Liver (tissue), 3 donors: ENCODE measurements around the gene TSPYL4.

ENCODE experiments used
- CTCF ChIP-seq: fragments of 150-350 bp; IDR thresholded peaks from 2 replicates; pipeline ENCODE4 v1.5.1; 2017; ENCODE audit warnings: improper control_type of control experiment, low read depth, low read length; ENCODE audit not compliant: missing input control
- FOXA1 ChIP-seq: IDR thresholded peaks from 2 replicates; pipeline ENCODE4 v1.6.1; 2016; ENCODE audit warnings: antibody characterized with exemption
- MAX ChIP-seq: IDR thresholded peaks from 2 replicates; pipeline ENCODE4 v1.6.1; 2016; ENCODE audit warnings: antibody characterized with exemption
- REST ChIP-seq: IDR thresholded peaks from 2 replicates; pipeline ENCODE4 v1.6.1; 2016; ENCODE audit warnings: antibody characterized with exemption, mild to moderate bottlenecking
- SP1 ChIP-seq: IDR thresholded peaks from 2 replicates; pipeline ENCODE4 v1.6.1; 2018; ENCODE audit warnings: antibody characterized with exemption, mild to moderate bottlenecking
- TAF1 ChIP-seq: conservative IDR thresholded peaks from 2 replicates; pipeline ENCODE4 v1.6.1; 2016; ENCODE audit warnings: antibody characterized with exemption, mild to moderate bottlenecking
- YY1 ChIP-seq: IDR thresholded peaks from 2 replicates; pipeline ENCODE4 v1.6.1; 2016; ENCODE audit warnings: antibody characterized with exemption, mild to moderate bottlenecking
- donor health status: healthy.
- donor health status: healthy.

- TF ChIP-seq CTCF: no peak
- no peak for TF ChIP-seq MAX
- TF ChIP-seq SP1: no peak
- TF ChIP-seq REST: no peak
- TF ChIP-seq TAF1: no peak
- no peak for TF ChIP-seq YY1
- no peak for TF ChIP-seq FOXA1
Measured at GRCh38 chr6:116278854-116279231, 25.0 kb upstream of the TSPYL4 start.
